Lung (tissue), 12 donors: ENCODE results near the gene CDK1. TPM values are rescaled to one million over a fixed set of nuclear protein-coding genes. Genes with fewer than 3 reads are reported as not detected.

Source experiments
- ATAC-seq: fragments of 200-7000 bp; cut with Tn5 transposase; one replicate; pipeline ENCODE4 v1.9.1; 2020; ENCODE audit warnings: moderate number of reproducible peaks; ENCODE audit not compliant: insufficient read depth, low FRiP score
- DNase-seq, 3 donors: peaks; one replicate each; pipeline ENCODE4 v3.0.0-alpha.2; 2013 to 2017
- H3K27ac ChIP-seq, 2 donors: one replicate each; pipeline ENCODE4 v1.5.1; 2013; ENCODE audit warnings: mild to moderate bottlenecking in 2 of 2, moderate library complexity in 2 of 2, control low read depth in 1 of 2, inconsistent platforms in 1 of 2, low read depth in 1 of 2, low read length in 1 of 2
- H3K27me3 ChIP-seq, 3 donors: one replicate each; pipeline ENCODE4 v1.5.1; 2013; ENCODE audit warnings: low read length in 2 of 3; ENCODE audit not compliant: control insufficient read depth in 3 of 3, insufficient read depth in 3 of 3
- H3K36me3 ChIP-seq, 4 donors: one replicate each; pipeline ENCODE4 v1.5.1; 2013; ENCODE audit warnings: low read length in 4 of 4, mild to moderate bottlenecking in 1 of 4, moderate library complexity in 1 of 4; ENCODE audit not compliant: control insufficient read depth in 4 of 4, insufficient read depth in 4 of 4
- H3K4me1 ChIP-seq, 5 donors: one replicate each; pipeline ENCODE4 v1.5.1; 2013; ENCODE audit warnings: low read length in 5 of 5, mild to moderate bottlenecking in 2 of 5, moderate library complexity in 1 of 5; ENCODE audit not compliant: control insufficient read depth in 5 of 5, insufficient read depth in 5 of 5
- H3K4me3 ChIP-seq: one replicate; pipeline ENCODE4 v1.5.1; 2013; ENCODE audit warnings: mild to moderate bottlenecking, control low read depth, moderate library complexity
- H3K9ac ChIP-seq, 2 donors: one replicate each; pipeline ENCODE4 v1.5.1; 2013; ENCODE audit warnings: low read length in 2 of 2, control low read depth in 1 of 2; ENCODE audit not compliant: insufficient read depth in 1 of 2
- H3K9me3 ChIP-seq, 4 donors: one replicate each; pipeline ENCODE4 v1.5.1; 2013; ENCODE audit warnings: low read length in 3 of 4, mild to moderate bottlenecking in 1 of 4, moderate library complexity in 1 of 4; ENCODE audit not compliant: control insufficient read depth in 4 of 4, insufficient read depth in 3 of 4
- CTCF ChIP-seq: IDR thresholded peaks from 2 replicates; pipeline ENCODE4 v1.5.1; 2012; ENCODE audit warnings: mild to moderate bottlenecking; ENCODE audit errors: control extremely low read depth, extremely low read depth
- WGBS, 2 donors: extraction: QIAGEN DNeasy Blood & Tissue Kit; methylation state at CpG; one replicate each; pipeline ENCODE4 v1.1.7; 2013; 5-methylcytosine and 5-hydroxymethylcytosine counted together
- polyA plus RNA-seq, 2 donors: library from polyadenylated mRNA; stranded (reverse); fragments of 200-250 nt; gene quantifications; one replicate each; pipeline ENCODE4 v1.2.1, GENCODE V29; 2013
- total RNA-seq, 2 donors: library from RNA; depleted of rRNA in 1 of 2; stranded (reverse); fragments of >200 nt in 1 of 2; gene quantifications; one replicate each; pipeline ENCODE4 v1.2.1, GENCODE V29; 2014 to 2021
- donor health status: control.
- donor health status: control.
- donor health status: Bipolar disorder and iron deficiency.
- donor health status: healthy.
- donor health status: DM: yes; HTN: yes; CAD: no.

CDK1 gene
- total and polyA plus RNA-seq, 4 donors: 3.2 to 16.0 (median 7.7) TPM

GRCh38 chr10:60820093-60820754 is 41.9 kb downstream of the CDK1 start:
- no peak overlapping the region for H3K4me3 ChIP-seq
- no peak overlapping the region for H3K27ac ChIP-seq
- no peaks in the 10 kb centered on the region for H3K36me3 ChIP-seq
- DNase-seq: no peak
- no peaks in the 10 kb centered on the region for H3K9me3 ChIP-seq
- peaks cover 0 to 30% (median 4%) of the 10 kb centered on the region in 5 donors for H3K4me1 ChIP-seq
- TF ChIP-seq CTCF: no peak
- 47 to 50% methylated on average over 6 of the region's 6 CpGs for WGBS, 2 donors
- no peak for ATAC-seq
- H3K27me3 ChIP-seq: no peaks in the 10 kb centered on the region
- no peak overlapping the region for H3K9ac ChIP-seq

GRCh38 chr10:60821656-60822055 is 43.4 kb downstream of the CDK1 start:
- Histone ChIP-seq H3K4me3 (no peak overlapping the region), H3K9me3 (no peaks in the 10 kb centered on the region), H3K36me3 (no peaks in the 10 kb centered on the region), H3K27me3 (no peaks in the 10 kb centered on the region), H3K4me1 (peaks cover 0 to 25% (median 6%) of the 10 kb centered on the region in 5 donors), H3K9ac (no peak overlapping the region), H3K27ac (no peak overlapping the region)
- no peak for TF ChIP-seq CTCF
- WGBS, 2 donors: 64 to 74% methylated on average over 2 of the region's 2 CpGs
- ATAC-seq (no peak), DNase-seq (no peak)

- Histone ChIP-seq H3K4me3 (no peak overlapping the region), H3K36me3 (no peaks in the 10 kb centered on the region), H3K27ac (no peak overlapping the region), H3K27me3 (no peaks in the 10 kb centered on the region), H3K9me3 (no peaks in the 10 kb centered on the region), H3K9ac (no peak overlapping the region), H3K4me1 (peaks cover 0 to 17% (median 8%) of the 10 kb centered on the region in 5 donors)
- ATAC-seq (no peak), DNase-seq (no peak)
- WGBS, 2 donors: 54 to 58% methylated on average over 4 of the region's 4 CpGs
- no peak for TF ChIP-seq CTCF
These were observed 44.5 kb downstream of the CDK1 start for GRCh38 chr10:60822809-60823208.

GRCh38 chr10:60823324-60823723 is 45.0 kb downstream of the CDK1 start:
- TF ChIP-seq CTCF: no peak
- Histone ChIP-seq H3K4me3 (no peak overlapping the region), H3K36me3 (no peaks in the 10 kb centered on the region), H3K4me1 (peaks cover 0 to 18% (median 8%) of the 10 kb centered on the region in 5 donors), H3K27me3 (no peaks in the 10 kb centered on the region), H3K9me3 (no peaks in the 10 kb centered on the region), H3K27ac (no peak overlapping the region), H3K9ac (no peak overlapping the region)
- WGBS, 2 donors: 85 to 88% methylated on average over 1 of the region's 1 CpG
- ATAC-seq: no peak
- no peak for DNase-seq
